Gastroesophageal sphincter (tissue), 4 donors: ENCODE results near the gene PANK4. TPM values are rescaled to one million over a fixed set of nuclear protein-coding genes. Genes with fewer than 3 reads are reported as not detected.

Experiments used
- ATAC-seq: fragments of 150-250 bp; one replicate; pipeline ENCODE4 v1.9.1; 2016; ENCODE audit warnings: mild to moderate bottlenecking, moderate library complexity
- H3K27ac ChIP-seq, 4 donors: fragments of 200-600 bp; sonication (generic) in 3 of 4; 1 replicate in 3 of 4; 2 replicates in 1 of 4; pipeline ENCODE4 v1.5.1; 2016 to 2019
- H3K27me3 ChIP-seq: fragments of 200-600 bp; sonication (generic); one replicate; pipeline ENCODE4 v1.5.1; 2019
- H3K36me3 ChIP-seq, 2 donors: fragments of 200-600 bp; sonication (generic); one replicate each; pipeline ENCODE4 v1.5.1; 2019; ENCODE audit warnings: control low read depth in 1 of 2
- H3K4me1 ChIP-seq, 3 donors: fragments of 200-600 bp; sonication (generic); 1 replicate in 2 of 3; 2 replicates in 1 of 3; pipeline ENCODE4 v1.5.1; 2016 to 2019; ENCODE audit warnings: control low read depth in 2 of 3
- H3K4me3 ChIP-seq, 2 donors: fragments of 200-600 bp; sonication (generic); one replicate each; pipeline ENCODE4 v1.5.1; 2019; ENCODE audit warnings: mild to moderate bottlenecking in 1 of 2, moderate library complexity in 1 of 2
- H3K9me3 ChIP-seq, 3 donors: fragments of 200-600 bp; sonication (generic); one replicate each; pipeline ENCODE4 v1.5.1; 2017 to 2019; ENCODE audit warnings: control low read depth in 2 of 3
- CTCF ChIP-seq, 4 experiments: fragments of 200-600 bp in 2 of 4; fragments of 450-650 bp in 2 of 4; sonication (generic) in 1 of 4; IDR thresholded peaks; one replicate each; pipeline ENCODE4 v1.5.1; 2017 to 2019; ENCODE audit warnings: antibody characterized with exemption in 4 of 4, mild to moderate bottlenecking in 2 of 4, moderate library complexity in 2 of 4
- EP300 ChIP-seq: sonication (generic); formaldehyde crosslinking; IDR thresholded peaks from one replicate; pipeline ENCODE4 v1.6.1; 2017; ENCODE audit warnings: antibody characterized with exemption, mild to moderate bottlenecking
- POLR2A ChIP-seq, 2 donors: fragments of 450-650 bp; IDR thresholded peaks; one replicate each; pipeline ENCODE4 v1.6.1; 2017; ENCODE audit warnings: antibody characterized with exemption in 2 of 2, mild to moderate bottlenecking in 2 of 2, moderate library complexity in 1 of 2
- POLR2AphosphoS5 ChIP-seq: sonication (generic); formaldehyde crosslinking; IDR thresholded peaks from one replicate; pipeline ENCODE4 v1.6.1; 2017; ENCODE audit warnings: antibody characterized with exemption
- WGBS, 2 donors: methylation state at CpG; one replicate each; pipeline ENCODE4 v1.1.5; 2018; ENCODE audit warnings: low coverage in 1 of 2; 5-methylcytosine and 5-hydroxymethylcytosine counted together
- total RNA-seq, 4 donors: library from RNA; depleted of rRNA; stranded (reverse); fragments of >200 nt; gene quantifications; one replicate each; pipeline ENCODE4 v1.1.0, GENCODE V29; 2016

Gene PANK4
- total RNA-seq, 4 donors from 2014 or later: 32.6 to 46.8 (median 34.0) TPM

DNA sequence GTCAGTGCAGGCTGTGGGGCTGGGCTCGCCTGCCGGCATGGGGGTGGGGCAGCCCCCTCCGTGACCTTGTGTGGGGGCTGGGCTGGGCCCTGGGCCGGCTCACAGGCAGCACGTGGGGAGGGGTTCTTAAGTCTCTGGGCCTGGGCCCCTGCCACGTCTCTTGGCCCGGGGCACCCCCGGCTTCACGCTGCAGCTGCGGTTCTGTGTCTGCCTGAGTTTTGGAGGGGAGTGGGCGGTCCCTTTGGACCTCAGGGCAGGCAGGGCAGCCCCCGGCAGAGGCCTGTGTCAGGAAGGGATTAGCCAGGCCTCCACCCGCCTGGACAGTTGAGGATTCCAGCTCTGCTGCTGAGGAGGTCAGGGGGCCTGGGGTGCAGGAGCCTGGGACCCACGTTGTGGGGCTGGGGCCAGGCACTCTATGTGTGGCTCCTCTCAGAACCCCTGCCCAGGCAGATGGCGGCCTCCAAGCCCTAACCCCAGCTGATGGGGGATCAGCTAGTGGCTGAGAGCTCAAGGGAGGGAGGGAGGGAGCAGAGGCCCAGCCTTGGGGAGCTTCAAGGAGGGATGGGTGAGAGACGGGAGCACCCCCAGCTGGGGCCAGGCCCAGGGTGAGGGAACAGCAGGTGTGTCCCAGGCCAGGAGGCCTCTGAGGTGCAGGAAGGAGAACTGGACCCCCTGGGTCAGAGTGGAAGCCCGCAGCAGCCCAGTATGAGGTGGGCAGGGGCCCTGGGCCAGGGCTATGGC is 52.1 kb downstream of the PANK4 start:
- H3K4me1 ChIP-seq: no peaks in the 10 kb centered on the region
- peaks cover 79% of the 10 kb centered on the region for H3K27me3 ChIP-seq
- WGBS, 2 donors: 56% methylated on average over 2 of the region's 17 CpGs; no CpG with 5 or more reads in 1 of the 2 donors
- no peak for TF ChIP-seq EP300
- TF ChIP-seq POLR2A (IDR thresholded peaks at IDR 0.05): no peak
- no peak for TF ChIP-seq POLR2AphosphoS5
- no peak for TF ChIP-seq CTCF (IDR thresholded peaks at IDR 0.05)
- ATAC-seq: no peak
- H3K4me3 ChIP-seq: no peak overlapping the region
- no peaks in the 10 kb centered on the region for H3K9me3 ChIP-seq
- no peak overlapping the region for H3K27ac ChIP-seq
- no peaks in the 10 kb centered on the region for H3K36me3 ChIP-seq

GRCh38 chr1:2473198-2473597 is 53.2 kb downstream of the PANK4 start:
- H3K4me3 ChIP-seq: no peak overlapping the region
- H3K9me3 ChIP-seq: no peaks in the 10 kb centered on the region
- no CpG with 5 or more reads among the region's 13 CpGs for WGBS, 2 donors
- peaks cover 82% of the 10 kb centered on the region for H3K27me3 ChIP-seq
- H3K4me1 ChIP-seq: no peaks in the 10 kb centered on the region
- TF ChIP-seq POLR2A (IDR thresholded peaks at IDR 0.05): no peak
- TF ChIP-seq EP300: no peak
- no peak for TF ChIP-seq CTCF (IDR thresholded peaks at IDR 0.05)
- no peak overlapping the region for H3K27ac ChIP-seq
- no peaks in the 10 kb centered on the region for H3K36me3 ChIP-seq
- ATAC-seq: no peak

- Histone ChIP-seq H3K36me3 (no peaks in the 10 kb centered on the region), H3K27ac (no peak overlapping the region), H3K9me3 (no peaks in the 10 kb centered on the region), H3K27me3 (peaks cover 82% of the 10 kb centered on the region), H3K4me1 (no peaks in the 10 kb centered on the region), H3K4me3 (no peak overlapping the region)
- no peak for ATAC-seq
- WGBS, 2 donors: no CpG with 5 or more reads among the region's 25 CpGs
- TF ChIP-seq POLR2AphosphoS5: no peak
- TF ChIP-seq CTCF (IDR thresholded peaks at IDR 0.05): no peak
- no peak for TF ChIP-seq EP300
- no peak for TF ChIP-seq POLR2A (IDR thresholded peaks at IDR 0.05)
These were observed 53.7 kb downstream of the PANK4 start for GRCh38 chr1:2472561-2473177.

- no CpG with 5 or more reads among the region's 17 CpGs for WGBS, 2 donors
- Histone ChIP-seq H3K4me3 (no peak overlapping the region), H3K27ac (no peak overlapping the region), H3K36me3 (no peaks in the 10 kb centered on the region), H3K4me1 (peaks cover 0 to 3% (median 0%) of the 10 kb centered on the region in 3 donors), H3K9me3 (no peaks in the 10 kb centered on the region), H3K27me3 (peaks cover 82% of the 10 kb centered on the region)
- no peak for TF ChIP-seq POLR2A (IDR thresholded peaks at IDR 0.05)
- no peak for TF ChIP-seq CTCF (IDR thresholded peaks at IDR 0.05)
- TF ChIP-seq EP300: no peak
- TF ChIP-seq POLR2AphosphoS5: no peak
- no peak for ATAC-seq
These were observed 54.3 kb downstream of the PANK4 start for GRCh38 chr1:2472109-2472508.

DNA sequence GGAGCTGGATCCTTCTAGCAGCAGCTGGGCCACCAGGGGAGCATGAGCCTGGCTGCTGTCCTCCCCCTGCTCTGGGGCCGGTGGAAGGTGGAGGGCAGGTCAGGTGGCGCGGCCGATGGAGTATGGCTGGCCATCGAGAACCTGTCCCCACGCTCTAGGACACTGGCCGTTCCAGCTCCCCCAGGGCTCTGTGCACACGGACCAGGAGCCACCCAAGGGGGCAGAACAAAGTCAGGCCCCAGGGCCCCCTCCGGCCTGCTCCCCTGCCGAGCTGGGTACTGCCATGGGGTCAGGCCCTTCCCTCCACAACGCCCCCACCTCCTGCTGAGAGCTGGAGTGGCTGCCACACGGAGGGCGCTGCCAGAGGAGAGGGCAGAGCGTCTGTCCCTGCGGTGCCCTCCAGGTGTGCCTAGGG is 54.8 kb downstream of the PANK4 start:
- ATAC-seq: no peak
- Histone ChIP-seq H3K9me3 (no peaks in the 10 kb centered on the region), H3K4me1 (peaks cover 0 to 4% (median 0%) of the 10 kb centered on the region in 3 donors), H3K4me3 (no peak overlapping the region), H3K27me3 (peaks cover 82% of the 10 kb centered on the region), H3K27ac (no peak overlapping the region), H3K36me3 (no peaks in the 10 kb centered on the region)
- WGBS, 2 donors: 60% methylated on average over 1 of the region's 15 CpGs; no CpG with 5 or more reads in 1 of the 2 donors
- TF ChIP-seq CTCF (IDR thresholded peaks at IDR 0.05) (no peak), POLR2AphosphoS5 (no peak), EP300 (no peak), POLR2A (IDR thresholded peaks at IDR 0.05) (no peak)
